ENCODE data around the gene INHA.

The INHA gene

GRCh38 chr2:219624565-219624964, 52.5 kb downstream of the INHA start:
- no peak for DNase-seq
- H3K36me3 ChIP-seq (ENCODE audit: insufficient read depth, low read length) = no peaks in the 10 kb centered on the region

GRCh38 chr2:219625179-219625578, 53.1 kb downstream of the INHA start:
- Histone ChIP-seq H3K4me3 (ENCODE audit: low read depth in 1 of 2, low read length in 2 of 2) (no peak overlapping the region), H3K36me3 (ENCODE audit: insufficient read depth, low read length) (no peaks in the 10 kb centered on the region), H3K9ac (ENCODE audit: low read depth, low read length) (no peak overlapping the region), H3K4me1 (ENCODE audit: insufficient read depth, low read length) (no peaks in the 10 kb centered on the region), H4K20me1 (ENCODE audit: insufficient read depth, low read length) (no peaks in the 10 kb centered on the region), H3K27ac (ENCODE audit: low read length) (no peak overlapping the region), H3K9me3 (ENCODE audit: insufficient read depth, low read length, severe bottlenecking) (no peaks in the 10 kb centered on the region), H3K79me2 (ENCODE audit: insufficient read depth, low read length) (no peaks in the 10 kb centered on the region), H2AFZ (ENCODE audit: low read depth, low read length) (no peak overlapping the region), H3K27me3 (ENCODE audit: insufficient read depth, low read length, poor library complexity) (peaks cover 5% of the 10 kb centered on the region), H3K4me2 (ENCODE audit: insufficient read depth, low read length) (no peak overlapping the region)
- no peak for ATAC-seq (ENCODE audit: insufficient read depth, low read depth)
- TF ChIP-seq EZH2 (IDR thresholded peaks at IDR 0.05; ENCODE audit: borderline replicate concordance, low read depth, low read length, severe bottlenecking) (no peak), CTCF (IDR thresholded peaks at IDR 0.05; ENCODE audit: borderline replicate concordance, extremely low read depth, low read length, poor library complexity, severe bottlenecking) (no peak)
- DNase-seq = no peak

More at GRCh38 chr2:219624565-219624964, 52.5 kb downstream of the INHA start:
- no peak overlapping the region for H3K4me3 ChIP-seq (ENCODE audit: low read depth in 1 of 2, low read length in 2 of 2)
- H3K27ac ChIP-seq (ENCODE audit: low read length) = no peak overlapping the region
- TF ChIP-seq EZH2 (IDR thresholded peaks at IDR 0.05; ENCODE audit: borderline replicate concordance, low read depth, low read length, severe bottlenecking) = no peak
- TF ChIP-seq CTCF (IDR thresholded peaks at IDR 0.05; ENCODE audit: borderline replicate concordance, extremely low read depth, low read length, poor library complexity, severe bottlenecking) = no peak
- H4K20me1 ChIP-seq (ENCODE audit: insufficient read depth, low read length) = no peaks in the 10 kb centered on the region
- peaks cover 5% of the 10 kb centered on the region for H3K27me3 ChIP-seq (ENCODE audit: insufficient read depth, low read length, poor library complexity)
- H3K9ac ChIP-seq (ENCODE audit: low read depth, low read length) = no peak overlapping the region
- no peaks in the 10 kb centered on the region for H3K9me3 ChIP-seq (ENCODE audit: insufficient read depth, low read length, severe bottlenecking)
- no peak overlapping the region for H2AFZ ChIP-seq (ENCODE audit: low read depth, low read length)
- no peak for ATAC-seq (ENCODE audit: insufficient read depth, low read depth)
- H3K4me1 ChIP-seq (ENCODE audit: insufficient read depth, low read length) = no peaks in the 10 kb centered on the region
- no peaks in the 10 kb centered on the region for H3K79me2 ChIP-seq (ENCODE audit: insufficient read depth, low read length)
- no peak overlapping the region for H3K4me2 ChIP-seq (ENCODE audit: insufficient read depth, low read length)

Measured in DND-41 (cell line).